Measurements from ENCODE around the gene BTN1A1.
A peak's percentile ranks its signal among the peaks of the same experiment; 100 is the strongest.
"Not testable (repeated sequence)": the region's sequence is repeated elsewhere in the genome, so short reads cannot be mapped to it uniquely, and the experiment has no call there.

BTN1A1 gene

GRCh38 chr6:26537846-26538571 lies 37.9 kb downstream of the BTN1A1 start, which contains the start of gene HMGN4:
TSS of gene HMGN4 (plus strand) at chr6:26538366. CDS start at chr6:26545207, 6,841 bp downstream.
- peak; percentile 83 for DNase-seq

GRCh38 chr6:26538572-26538902 lies 38.4 kb downstream of the BTN1A1 start:
- no peak for DNase-seq

DNA sequence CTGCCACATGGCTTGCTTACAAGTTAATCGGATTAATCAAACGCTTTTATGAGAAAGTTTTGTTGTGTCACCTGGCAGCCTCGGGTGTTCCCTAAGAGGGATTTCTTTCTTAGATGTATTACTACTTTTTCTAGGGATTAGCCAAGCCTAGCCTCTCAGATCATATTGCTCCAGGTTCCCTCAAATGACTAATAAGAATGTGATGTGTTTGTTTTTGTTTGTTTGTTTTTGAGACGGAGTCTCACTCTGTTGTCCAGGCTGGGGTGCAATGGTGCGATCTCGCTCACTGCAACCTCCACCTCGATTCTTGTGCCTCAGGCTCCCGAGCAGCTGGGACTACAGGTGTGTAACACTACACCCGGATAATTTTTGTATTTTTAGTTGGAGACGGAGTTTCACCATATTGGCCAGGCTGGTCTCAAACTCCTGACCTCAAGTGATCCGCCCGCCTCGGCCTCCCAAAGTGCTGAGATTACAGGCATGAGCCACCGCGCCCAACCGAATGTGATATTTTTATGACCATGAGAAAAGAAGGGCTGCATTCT lies 39.0 kb downstream of the BTN1A1 start:
- DNase-seq, result no peak

- DNase-seq, result no peak
These were observed 41.5 kb downstream of the BTN1A1 start for GRCh38 chr6:26541579-26541978.

DNA sequence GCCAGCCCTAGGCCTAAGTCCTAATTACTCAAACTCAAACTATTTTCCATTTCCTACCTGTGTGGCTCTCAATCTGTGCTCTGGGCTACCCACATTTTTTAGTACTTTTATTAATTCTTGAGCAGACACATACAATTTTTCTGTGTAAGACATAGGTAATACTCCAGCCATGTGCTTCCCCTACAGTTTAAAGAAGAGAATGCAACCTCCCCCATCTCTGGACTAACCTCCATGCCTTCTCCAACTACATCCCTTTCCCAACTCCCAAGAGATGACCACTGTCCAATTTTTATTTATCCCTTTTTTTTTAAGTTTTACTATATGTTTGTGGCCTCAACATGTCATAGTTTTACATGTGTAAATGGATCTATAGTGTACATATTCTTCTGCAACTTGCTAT lies 43.9 kb downstream of the BTN1A1 start:
- DNase-seq, result no peak

DNA sequence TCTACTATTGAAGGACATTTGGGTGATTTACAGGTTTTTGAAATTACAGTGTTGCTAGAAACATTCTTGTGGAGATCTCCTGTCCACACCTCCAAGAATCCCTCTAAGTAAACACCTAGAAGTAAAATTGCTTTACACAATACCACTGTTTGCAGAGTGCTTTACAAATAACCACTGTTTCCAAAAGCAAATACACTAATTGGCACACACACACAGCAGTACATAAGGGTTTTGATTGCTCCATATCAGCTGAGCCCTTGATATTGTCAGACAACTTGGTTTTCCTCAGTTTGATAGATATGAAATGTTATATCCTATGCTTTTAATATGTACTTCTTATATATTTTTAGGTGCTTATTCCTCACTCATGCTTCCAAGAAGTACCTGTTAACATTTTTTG lies 44.4 kb downstream of the BTN1A1 start:
- DNase-seq, result no peak

DNA sequence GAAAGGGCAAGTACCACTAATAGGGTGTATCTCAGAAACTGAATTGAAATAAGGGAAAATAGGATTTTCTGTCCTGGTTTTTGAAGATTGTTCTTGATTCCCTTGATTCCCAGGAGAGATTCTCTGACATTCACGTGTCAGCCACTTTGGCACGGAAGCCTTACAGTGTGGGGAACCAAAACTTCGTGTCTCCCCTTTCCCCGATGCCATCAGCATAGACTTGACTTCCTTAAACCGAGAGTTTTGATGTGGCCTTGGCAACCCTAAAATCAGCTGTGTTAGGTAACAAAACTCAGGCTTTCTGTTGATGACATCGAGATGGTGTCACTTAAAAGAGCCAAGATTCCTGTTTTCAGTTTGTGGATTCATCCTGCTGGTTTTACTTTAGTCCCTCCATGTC lies 45.5 kb downstream of the BTN1A1 start:
- DNase-seq, result no peak

DNA sequence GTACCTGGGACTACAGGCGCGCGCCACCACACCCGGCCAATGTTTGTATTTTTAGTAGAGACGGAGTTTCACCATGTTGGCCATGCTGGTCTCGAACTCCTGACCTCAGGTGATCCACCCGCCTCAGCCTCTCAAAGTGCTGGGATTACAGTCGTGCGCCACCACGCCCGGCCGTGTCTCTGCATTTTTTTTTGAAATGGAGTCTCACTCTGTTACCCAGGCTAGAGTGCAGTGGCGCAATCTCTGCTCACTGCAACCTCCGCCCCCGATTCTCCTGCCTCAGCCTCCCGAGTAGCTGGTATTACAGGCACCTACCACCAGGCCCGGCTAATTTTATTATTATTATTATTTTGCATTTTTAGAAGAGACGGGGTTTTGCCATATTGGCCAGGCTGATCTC lies 47.3 kb downstream of the BTN1A1 start:
- DNase-seq, result not testable (repeated sequence)

DNA sequence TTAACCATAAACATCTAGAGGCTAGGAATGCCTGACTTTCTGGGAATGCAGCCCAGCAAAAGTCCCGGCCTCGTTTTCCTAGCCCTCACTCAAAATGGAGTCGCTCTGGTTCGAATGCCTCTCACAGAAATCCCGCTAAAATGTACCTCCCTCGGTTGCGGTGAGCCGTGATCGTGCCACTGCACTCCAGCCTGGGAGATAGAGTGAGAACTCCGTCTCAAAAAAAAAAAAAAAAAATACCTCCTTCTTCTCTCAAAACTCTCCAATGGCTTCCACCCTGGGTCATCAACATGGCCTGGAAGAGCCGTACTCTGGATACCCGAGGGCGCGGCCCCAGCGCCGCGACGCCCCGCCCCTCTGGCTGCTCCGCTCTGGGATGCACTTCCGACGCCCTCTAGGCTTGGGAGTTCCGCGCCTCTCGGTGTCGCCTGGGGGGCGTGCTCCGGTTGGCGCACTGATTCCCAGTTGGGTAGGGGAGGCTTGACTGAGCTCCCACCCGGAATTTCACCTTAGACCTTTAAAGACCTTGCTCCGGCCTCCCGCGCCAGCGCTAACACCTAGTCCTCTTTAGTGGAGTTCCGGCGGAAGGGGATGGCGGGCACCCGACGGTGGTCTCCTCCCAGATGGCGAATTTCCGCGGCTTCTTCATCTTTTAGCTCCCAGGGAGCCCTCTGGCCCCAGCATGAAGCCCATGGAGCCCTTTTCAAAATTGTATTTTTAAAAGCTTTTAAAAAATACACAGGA lies 50.3 kb downstream of the BTN1A1 start:
- DNase-seq, result peak; percentile 59

DNA sequence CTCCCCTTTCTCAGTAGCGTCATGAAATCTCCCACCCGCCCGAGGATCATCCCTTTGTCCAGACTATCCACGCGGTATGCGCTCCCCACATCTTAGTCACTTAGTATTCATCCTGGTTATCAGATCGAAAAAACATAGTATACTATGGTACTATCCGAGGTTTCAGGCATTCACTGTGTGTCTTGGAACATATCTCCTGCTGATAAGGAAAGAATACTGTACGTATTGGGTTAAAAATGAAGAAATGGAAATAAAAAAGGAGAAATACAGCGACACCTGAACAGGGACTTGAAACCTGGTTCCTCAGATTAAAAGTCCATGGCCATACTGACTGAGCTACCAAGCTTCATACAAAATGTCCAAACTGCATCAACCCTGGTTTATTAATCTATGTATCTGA lies 52.1 kb downstream of the BTN1A1 start:
- DNase-seq, result no peak

DNA sequence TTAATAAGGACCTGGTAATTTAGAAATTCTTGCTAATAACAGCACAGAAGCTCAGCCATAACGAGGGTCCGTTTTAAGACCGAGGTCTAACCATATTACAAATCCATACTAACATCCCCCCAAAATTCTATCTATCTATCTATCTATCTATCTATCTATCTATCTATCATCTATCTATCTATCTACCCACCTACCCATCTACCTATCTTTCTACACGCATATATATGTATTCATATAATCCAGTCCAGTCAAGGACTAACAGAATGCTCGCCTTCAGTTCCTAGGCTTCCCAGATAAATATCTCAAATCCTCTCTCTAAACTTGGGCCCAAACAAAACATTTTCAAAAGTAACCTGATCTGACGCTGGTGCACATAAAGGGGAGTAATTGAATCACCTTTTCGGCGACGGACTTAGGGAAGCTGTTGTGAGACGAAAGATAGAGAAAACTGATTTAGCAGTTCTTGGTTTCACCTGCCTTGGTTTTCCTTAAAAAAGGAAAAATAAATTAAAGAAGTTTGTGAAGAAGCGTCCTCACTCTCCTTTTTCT lies 52.6 kb downstream of the BTN1A1 start:
- no peak for DNase-seq

GRCh38 chr6:26553264-26553634 lies 53.1 kb downstream of the BTN1A1 start:
- peak; percentile 82 for DNase-seq

DNA sequence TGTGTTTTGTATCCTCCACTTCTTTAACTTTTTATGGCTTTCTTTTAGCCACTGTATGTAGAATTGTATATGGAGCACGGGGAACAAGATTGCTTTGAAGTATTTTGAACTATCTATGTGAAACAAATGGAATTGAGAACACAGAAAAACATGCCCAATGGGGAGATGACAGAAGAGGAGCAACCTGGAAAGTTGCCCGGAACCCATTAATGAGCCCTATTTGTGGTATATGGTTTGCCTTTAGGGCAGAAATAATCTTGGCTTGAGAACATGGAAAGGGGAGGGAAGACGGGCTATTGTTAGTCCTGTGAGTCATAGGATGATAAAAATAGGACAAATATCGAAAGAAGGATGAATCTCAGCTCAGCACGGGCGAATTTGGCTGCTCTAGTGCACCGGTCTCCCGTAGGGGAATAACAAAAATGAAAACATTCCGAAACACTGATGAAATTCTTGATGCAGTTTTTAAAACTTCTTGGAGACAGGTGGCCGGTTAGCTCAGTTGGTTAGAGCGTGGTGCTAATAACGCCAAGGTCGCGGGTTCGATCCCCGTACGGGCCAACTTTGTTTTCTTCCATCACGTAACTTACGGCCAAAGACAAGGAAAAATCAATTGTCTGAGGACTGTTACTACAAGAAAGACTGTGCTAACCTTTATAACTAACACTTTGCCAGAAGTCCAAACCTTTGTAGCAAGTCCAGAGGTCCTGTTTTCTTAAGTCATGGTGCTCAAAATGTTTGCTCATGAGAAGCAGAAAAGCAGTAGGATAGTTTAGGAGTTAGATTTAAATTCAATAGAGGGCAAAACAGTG lies 53.7 kb downstream of the BTN1A1 start:
- peak; percentile 82 for DNase-seq

DNA sequence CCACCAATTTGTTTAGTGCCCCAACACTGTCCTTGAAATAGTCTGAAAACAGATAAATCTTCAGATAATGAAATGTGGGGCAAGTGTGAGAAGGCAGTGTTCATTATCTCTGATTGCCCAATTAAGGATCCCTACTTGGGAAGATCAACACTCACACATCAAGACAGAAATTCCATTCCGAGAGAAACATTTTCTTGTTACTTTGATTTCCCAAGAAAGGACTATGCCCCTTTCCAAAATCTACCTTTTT lies 54.3 kb downstream of the BTN1A1 start:
- no peak for DNase-seq

GRCh38 chr6:26554697-26555504 lies 54.8 kb downstream of the BTN1A1 start:
- DNase-seq, result peak; percentile 63

- DNase-seq, result no peak
These were observed 55.6 kb downstream of the BTN1A1 start for GRCh38 chr6:26555505-26556262.

DNA sequence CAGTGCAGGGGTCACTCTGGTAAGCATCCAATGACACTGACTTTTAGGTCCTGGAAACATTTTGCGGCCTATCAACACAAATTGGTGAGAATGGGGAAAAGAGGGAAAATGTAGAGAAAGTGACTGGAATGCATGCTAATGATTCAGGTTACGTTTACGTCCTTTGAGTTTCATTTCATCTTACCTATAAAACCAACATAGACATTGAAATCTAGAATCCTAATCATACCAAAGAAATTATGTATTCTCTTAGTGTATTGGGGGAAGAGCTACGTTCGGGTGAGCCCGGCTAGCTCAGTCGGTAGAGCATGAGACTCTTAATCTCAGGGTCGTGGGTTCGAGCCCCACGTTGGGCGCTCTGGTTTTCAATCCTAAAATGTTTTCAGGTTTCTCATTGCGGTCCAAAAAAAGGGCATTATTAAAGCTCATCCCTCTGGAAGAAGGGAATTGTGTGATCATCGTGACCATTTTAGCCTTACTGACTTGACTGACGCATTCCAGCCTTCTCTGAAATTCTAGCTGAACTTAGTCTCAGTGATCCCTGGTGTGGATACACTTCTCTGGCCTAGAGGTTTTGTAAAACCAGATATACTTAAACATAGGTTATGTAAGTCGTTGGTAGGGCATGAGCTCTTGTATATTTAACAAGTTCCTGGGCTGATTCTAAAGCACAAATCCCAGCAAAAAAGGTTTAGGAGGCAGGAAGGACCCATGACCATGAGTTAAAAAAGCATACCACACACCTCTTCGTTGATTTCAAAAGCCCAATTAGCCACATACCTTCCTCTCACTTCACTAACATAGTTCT lies 56.4 kb downstream of the BTN1A1 start:
- peak; percentile 40 for DNase-seq

All from CD4-positive, alpha-beta T cell treated with Interleukin-17A for 4 hours (primary cell).